ENCODE measurements around the gene CCNB3. TPM values are rescaled to one million over a fixed set of nuclear protein-coding genes. Genes with fewer than 3 reads are reported as not detected.
"Not testable (repeated sequence)": the region's sequence is repeated elsewhere in the genome, so short reads cannot be mapped to it uniquely, and the experiment has no call there.

The CCNB3 gene, protein sequence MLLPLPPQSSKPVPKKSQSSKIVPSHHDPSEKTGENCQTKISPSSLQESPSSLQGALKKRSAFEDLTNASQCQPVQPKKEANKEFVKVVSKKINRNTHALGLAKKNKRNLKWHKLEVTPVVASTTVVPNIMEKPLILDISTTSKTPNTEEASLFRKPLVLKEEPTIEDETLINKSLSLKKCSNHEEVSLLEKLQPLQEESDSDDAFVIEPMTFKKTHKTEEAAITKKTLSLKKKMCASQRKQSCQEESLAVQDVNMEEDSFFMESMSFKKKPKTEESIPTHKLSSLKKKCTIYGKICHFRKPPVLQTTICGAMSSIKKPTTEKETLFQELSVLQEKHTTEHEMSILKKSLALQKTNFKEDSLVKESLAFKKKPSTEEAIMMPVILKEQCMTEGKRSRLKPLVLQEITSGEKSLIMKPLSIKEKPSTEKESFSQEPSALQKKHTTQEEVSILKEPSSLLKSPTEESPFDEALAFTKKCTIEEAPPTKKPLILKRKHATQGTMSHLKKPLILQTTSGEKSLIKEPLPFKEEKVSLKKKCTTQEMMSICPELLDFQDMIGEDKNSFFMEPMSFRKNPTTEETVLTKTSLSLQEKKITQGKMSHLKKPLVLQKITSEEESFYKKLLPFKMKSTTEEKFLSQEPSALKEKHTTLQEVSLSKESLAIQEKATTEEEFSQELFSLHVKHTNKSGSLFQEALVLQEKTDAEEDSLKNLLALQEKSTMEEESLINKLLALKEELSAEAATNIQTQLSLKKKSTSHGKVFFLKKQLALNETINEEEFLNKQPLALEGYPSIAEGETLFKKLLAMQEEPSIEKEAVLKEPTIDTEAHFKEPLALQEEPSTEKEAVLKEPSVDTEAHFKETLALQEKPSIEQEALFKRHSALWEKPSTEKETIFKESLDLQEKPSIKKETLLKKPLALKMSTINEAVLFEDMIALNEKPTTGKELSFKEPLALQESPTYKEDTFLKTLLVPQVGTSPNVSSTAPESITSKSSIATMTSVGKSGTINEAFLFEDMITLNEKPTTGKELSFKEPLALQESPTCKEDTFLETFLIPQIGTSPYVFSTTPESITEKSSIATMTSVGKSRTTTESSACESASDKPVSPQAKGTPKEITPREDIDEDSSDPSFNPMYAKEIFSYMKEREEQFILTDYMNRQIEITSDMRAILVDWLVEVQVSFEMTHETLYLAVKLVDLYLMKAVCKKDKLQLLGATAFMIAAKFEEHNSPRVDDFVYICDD (N-terminal part only)
- polyA plus RNA-seq (2013, experiment 1 of 2; ENCODE audit: insufficient read length), result 0.23 TPM
- 0.06 TPM for polyA plus RNA-seq (2013, experiment 2 of 2; ENCODE audit: insufficient read length)

GRCh38 chrX:50204364-50204899 is at the start of gene CCNB3:
CCNB3 (plus strand) TSS chrX:50204765; CDS start chrX:50285164, 80,399 bp downstream.
- DNase-seq, result peak; percentile 71

DNA sequence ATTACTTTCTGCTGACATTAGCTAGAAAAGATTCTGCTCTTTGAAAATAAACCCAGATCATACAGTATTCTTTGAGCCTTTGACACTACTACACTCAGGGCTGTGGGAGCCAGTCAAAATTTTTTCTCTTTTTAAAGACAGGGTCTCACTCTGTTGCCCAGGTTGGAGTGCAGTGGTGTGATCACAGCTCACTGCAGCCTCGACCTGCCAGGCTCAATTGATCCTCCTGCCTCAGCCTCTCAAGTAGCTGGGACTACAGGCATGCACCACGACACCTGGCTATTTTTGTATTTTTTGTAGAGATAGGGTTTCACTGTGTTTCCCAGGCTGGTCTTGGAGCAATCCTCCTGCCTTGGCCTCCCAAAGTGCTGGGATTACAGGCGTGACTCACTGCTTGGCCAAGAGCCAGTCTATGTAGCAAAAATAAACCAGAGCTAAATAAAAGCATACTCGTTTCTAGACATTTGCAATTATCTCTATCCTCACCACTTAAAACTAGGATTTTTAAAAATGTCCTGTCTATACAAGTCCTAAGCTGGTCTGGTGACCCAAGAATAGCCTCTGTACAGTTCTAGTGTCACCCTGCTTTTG is 46.9 kb upstream of the CCNB3 start:
- DNase-seq, result no peak

DNA sequence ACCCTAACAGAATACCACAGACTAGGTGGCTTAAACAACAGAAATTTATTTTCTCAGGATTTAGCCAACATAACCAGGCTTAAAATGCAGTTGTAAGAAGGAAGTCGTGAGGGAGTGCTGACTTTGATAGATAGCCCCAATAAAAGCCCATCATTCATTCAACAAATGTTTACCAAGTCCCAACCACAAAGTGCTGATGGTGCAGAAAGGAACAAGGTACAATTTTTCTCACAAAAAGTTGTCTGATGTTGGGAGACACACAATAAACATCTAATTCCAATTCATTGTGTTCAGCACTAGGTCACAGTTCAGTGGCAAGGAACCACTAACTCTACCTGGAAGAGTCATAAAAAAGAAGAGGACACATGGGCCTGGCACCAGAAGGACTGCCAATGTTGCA is 46.0 kb upstream of the CCNB3 start:
- DNase-seq, result no peak

DNA sequence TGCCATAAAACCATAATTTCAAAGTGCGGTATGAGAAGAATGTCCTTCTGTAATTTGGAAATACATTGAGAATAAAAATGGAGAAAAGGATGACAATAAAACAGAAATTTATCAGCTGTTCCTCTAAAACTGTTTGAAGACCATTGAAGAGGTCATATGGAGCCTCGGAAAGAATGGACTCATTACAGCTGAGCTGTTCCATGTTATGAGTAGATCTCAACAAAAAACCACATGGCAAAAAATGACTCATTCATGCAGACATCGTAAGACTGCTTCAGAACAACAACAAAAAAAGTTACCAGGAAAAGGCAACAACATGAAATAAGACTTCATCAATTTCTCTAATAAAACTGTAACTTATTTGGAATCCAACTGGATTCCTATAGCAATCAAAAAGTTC is 43.4 kb upstream of the CCNB3 start:
- DNase-seq, result no peak

GRCh38 chrX:50165727-50166126 is 38.8 kb upstream of the CCNB3 start:
- no peak for DNase-seq

DNA sequence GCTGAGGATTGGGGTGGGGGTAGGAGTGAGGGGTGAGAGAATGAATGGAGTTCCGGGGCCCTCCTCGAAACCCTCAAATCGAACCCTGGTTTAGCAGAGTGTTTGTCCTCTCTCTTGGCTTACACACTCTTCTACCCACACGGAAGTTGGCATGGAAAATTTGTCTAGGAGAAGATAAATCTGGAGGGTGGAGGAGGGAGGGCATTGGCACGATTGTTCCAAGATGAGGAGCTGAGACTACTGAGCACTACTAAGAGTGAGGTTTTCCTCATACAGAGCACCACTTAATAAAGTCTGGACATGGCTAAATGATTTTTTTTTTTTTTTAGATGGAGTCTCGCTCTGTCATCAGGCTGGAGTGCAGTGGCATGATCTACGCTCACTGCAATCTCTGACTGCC is 37.2 kb upstream of the CCNB3 start:
- DNase-seq, result no peak

DNA sequence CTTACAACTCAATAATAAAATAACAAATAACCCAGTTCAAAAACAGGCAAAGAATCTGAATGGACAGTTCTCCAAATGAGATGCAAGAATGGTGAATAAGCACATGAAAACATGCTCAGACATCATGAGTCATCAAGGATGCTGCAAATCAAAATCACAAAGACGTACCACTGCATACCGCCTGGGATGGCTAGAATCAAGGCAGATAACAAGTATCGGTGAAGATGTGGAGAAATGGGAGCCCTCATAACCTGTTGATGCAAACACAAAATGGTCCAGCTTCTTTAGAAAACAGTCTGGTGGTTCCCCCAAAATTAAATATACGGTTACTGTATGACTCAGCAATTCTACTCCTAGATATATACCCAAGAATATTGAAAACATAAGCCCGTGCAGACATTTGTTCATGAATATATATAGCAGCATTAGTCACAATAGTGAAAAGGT is 36.3 kb upstream of the CCNB3 start:
- DNase-seq, result peak; percentile 22

GRCh38 chrX:50169717-50170116 is 34.8 kb upstream of the CCNB3 start:
- DNase-seq, result no peak

DNA sequence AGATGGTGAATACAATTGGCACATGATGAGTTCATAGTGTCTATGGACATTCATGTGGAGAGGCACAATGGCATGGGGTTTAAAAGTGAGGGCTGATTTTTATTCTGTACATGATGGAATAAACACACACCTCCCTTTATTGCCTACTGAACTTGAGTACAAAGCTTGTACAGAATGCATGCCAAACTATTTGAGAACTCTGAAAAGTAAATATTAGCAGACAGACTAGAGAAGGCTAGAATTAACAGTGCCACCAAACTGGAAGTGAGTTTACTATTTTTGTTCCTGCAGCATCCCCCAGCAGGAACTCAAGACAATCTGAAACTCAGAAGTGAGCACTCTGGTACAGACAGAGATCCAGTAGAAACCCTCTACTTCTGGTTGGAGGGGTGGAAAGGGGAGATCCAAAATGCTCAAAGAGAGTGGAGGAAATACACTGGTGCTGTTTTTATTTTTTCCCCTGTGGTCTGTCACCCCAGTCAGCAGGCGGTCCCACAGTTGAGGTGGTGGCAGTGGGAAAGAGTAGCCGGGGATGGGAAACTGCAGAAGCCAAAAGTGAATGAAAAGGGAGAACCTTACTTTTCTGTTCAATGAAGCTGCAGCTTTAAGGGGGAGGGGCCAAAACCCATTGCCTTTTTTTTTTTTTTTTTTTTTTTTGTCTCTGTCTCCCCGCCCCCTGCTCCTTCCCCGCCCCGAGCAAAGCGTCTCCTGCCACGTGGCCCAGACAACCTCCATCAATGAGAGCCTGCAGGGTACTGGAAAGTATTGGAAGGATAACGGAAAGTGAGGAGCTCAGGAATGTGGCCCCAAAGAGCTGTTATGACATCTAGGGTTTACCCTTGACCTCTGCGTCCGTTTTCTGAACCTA is 24.3 kb upstream of the CCNB3 start:
- DNase-seq, result no peak

DNA sequence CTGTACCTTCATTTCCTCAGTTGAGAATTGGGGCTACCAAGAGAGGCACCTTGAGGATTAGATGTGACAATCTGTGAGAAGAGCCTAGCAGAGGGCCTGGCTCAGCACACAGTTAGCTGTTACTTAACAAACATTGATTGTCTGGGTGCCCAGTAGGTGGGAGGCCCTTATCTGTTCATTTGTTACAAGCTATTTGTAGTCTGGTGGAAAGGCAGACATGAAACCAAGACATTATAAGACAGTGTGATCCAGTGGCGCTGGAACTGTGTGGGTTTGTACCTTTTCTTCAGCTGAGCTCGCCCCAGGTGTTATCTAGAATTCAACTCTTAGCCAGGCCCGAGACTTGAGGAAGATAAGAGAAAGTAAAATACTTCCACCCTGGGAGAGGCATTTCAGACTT is 20.7 kb upstream of the CCNB3 start:
- no peak for DNase-seq

- no peak for DNase-seq
Measured at GRCh38 chrX:50188859-50189600, 15.5 kb upstream of the CCNB3 start.

DNA sequence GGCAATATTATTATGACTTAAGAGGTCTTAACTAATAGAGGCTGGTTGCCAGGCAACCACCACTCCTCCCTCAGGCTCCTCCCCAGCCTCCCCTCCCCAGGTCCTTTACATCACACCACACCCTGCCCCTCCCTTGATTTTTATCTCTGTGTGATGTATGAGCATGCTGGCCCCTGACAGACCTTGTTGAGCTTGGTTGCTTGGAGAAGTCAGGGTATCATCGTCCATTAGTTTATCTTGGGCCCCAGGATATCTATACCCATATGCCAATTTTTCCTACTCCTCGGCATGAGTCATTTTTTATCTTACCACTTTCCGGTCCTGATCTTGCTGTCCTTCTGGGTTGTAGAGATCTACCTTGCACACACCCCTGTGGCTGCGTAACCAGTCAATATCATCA is 6.2 kb upstream of the CCNB3 start:
- DNase-seq, result no peak

DNA sequence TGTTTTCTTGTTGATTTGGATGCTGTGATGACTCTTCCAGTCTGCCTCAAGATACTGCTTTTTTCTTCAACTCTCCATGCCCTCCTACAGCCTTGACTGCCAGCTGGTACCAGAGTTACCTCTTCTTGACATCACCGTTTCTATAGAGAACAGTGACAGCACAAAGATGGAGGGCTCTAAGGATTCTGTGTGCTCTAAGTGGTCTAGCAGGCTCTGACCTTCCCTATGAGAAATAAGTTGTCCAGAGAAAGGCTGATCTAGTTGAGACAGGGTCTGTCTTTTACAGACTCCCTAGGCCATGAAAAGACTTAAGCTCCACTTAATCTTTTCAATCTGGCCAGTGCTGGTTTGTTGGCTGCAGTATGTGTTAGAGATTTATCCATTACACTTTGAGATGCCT is 3.7 kb upstream of the CCNB3 start, which contains the start of gene AKAP4:
Gene AKAP4, minus strand, starts transcription at position 101 of the 400 bp plus-strand sequence. CDS start 118 bp downstream, outside the sequence.
- DNase-seq, result no peak

- no peak for DNase-seq
Measured at GRCh38 chrX:50202539-50202938, 2.0 kb upstream of the CCNB3 start.

DNA sequence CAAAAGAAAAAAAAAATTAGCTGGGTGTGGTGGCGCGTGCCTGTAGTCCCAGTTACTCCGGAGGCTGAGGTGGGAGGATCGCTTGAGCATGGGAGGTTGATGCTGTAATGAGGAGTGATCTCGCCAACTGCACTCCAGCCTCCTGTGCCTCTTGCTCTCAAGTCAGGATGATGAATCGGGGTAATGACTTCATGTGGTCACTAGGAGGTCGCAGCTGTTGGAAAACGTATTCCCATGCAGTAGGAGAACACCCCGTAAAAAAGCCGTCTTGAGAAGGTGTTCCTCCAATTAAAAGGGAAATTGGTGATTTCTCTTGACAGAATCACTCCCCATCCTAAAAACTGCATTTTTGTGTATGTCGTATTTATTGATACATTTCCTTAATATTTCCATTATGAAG is 2.2 kb downstream of the CCNB3 start:
- DNase-seq, result no peak

GRCh38 chrX:50211510-50211909 is 6.9 kb downstream of the CCNB3 start:
- peak; percentile 1 for DNase-seq

DNA sequence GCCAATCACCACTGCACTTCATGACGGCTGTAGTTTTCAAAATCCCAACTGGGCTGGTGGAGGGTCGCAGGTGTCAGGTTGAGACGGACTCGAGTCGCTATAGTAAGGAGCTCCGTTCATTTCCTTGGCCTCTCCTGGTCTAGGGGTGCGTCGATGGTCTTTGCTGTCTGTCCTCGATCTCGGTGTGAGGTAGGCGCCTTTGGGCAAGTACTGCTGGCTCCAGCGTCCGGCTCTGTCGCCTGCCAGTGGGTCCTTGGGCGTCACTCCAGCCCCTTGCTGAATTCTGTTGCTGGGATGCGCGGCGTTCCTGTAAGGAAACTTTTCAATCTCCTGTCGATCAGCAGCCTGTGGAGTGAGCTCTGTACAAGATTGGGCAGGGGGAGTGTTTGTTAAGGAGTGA is 76.7 kb downstream of the CCNB3 start:
- no peak for DNase-seq

DNA sequence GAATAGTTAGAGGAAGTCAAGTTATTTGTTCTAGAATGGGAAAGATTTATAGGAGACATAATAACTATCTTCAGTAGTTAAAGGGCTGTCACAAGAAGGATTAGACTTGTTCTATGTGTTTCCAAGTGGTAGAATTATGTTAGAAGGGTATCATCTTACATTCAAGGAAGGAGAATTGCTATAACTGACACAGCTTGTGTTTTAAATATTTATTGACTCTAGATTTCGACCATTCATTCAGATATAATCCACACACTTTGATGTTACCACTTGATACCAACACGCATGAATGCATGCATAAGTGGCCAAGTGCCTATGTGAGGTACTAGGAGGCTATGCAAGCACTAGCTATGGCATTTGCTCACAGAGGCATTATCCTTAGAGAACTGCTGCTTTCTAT is 122.7 kb downstream of the CCNB3 start:
- no peak for DNase-seq

GRCh38 chrX:50332668-50333067 is 128.1 kb downstream of the CCNB3 start:
- DNase-seq, result not testable (repeated sequence)

- no peak for DNase-seq
Measured at GRCh38 chrX:50333308-50333707, 128.7 kb downstream of the CCNB3 start.

Measured in fibroblast of skin of abdomen (primary cell).